Progenitor cell of endocrine pancreas (in vitro differentiated cells): ENCODE measurements around the gene ZNF860. TPM values are rescaled to one million over a fixed set of nuclear protein-coding genes. Genes with fewer than 3 reads are reported as not detected.

Experiments used
- DNase-seq: peaks from one replicate; pipeline ENCODE4 v3.0.0; 2021; ENCODE audit warnings: low spot score; ENCODE audit not compliant: unreplicated experiment
- H3K27ac Mint-ChIP-seq: 2 replicates; pipeline ENCODE4 v1.8.0; 2021; ENCODE audit warnings: mild to moderate bottlenecking, moderate library complexity, mixed read lengths
- H3K27me3 Mint-ChIP-seq: 2 replicates; pipeline ENCODE4 v1.8.0; 2021; ENCODE audit warnings: mixed read lengths
- H3K36me3 Mint-ChIP-seq: 2 replicates; pipeline ENCODE4 v1.8.0; 2022; ENCODE audit warnings: mixed read lengths; ENCODE audit not compliant: insufficient read depth
- H3K4me1 Mint-ChIP-seq: 2 replicates; pipeline ENCODE4 v1.8.0; 2021; ENCODE audit warnings: low read depth, mixed read lengths
- H3K4me3 Mint-ChIP-seq: 2 replicates; pipeline ENCODE4 v1.8.0; 2021; ENCODE audit warnings: low read depth, mild to moderate bottlenecking, moderate library complexity, mixed read lengths
- H3K9me3 Mint-ChIP-seq: 2 replicates; pipeline ENCODE4 v1.8.0; 2021; ENCODE audit warnings: low read depth, mixed read lengths
- CTCF ChIP-seq: fragments of 200-600 bp; sonication (generic); IDR thresholded peaks from one replicate; pipeline ENCODE4 v1.5.0; 2021; ENCODE audit warnings: antibody characterized with exemption, mild to moderate bottlenecking; ENCODE audit not compliant: unreplicated experiment
- total RNA-seq: library from RNA; stranded (reverse); gene quantifications from 2 replicates; pipeline ENCODE4 v1.2.1, GENCODE V29; 2021

Gene ZNF860
- total RNA-seq, 1 donor from 2014 or later, result 2.1 TPM

GRCh38 chr3:31953636-31954035, 27.9 kb upstream of the ZNF860 start:
- no peaks in the 10 kb centered on the region for H3K36me3 Mint-ChIP-seq
- H3K4me3 Mint-ChIP-seq, result no peak overlapping the region
- no peak for TF ChIP-seq CTCF
- no peaks in the 10 kb centered on the region for H3K27me3 Mint-ChIP-seq
- peaks cover 12% of the 10 kb centered on the region for H3K9me3 Mint-ChIP-seq
- no peak overlapping the region for H3K27ac Mint-ChIP-seq
- no peak for DNase-seq
- H3K4me1 Mint-ChIP-seq, result peaks cover 8% of the 10 kb centered on the region

- no peak for DNase-seq
- H3K27ac Mint-ChIP-seq, result no peak overlapping the region
- no peaks in the 10 kb centered on the region for H3K27me3 Mint-ChIP-seq
- H3K4me3 Mint-ChIP-seq, result no peak overlapping the region
- no peaks in the 10 kb centered on the region for H3K36me3 Mint-ChIP-seq
- peaks cover 11% of the 10 kb centered on the region for H3K9me3 Mint-ChIP-seq
- peaks cover 20% of the 10 kb centered on the region for H3K4me1 Mint-ChIP-seq
- TF ChIP-seq CTCF, result no peak
Observed at GRCh38 chr3:31955581-31955980, 26.0 kb upstream of the ZNF860 start.

GRCh38 chr3:31957106-31957505, 24.4 kb upstream of the ZNF860 start:
- H3K27ac Mint-ChIP-seq, result no peak overlapping the region
- H3K4me3 Mint-ChIP-seq, result no peak overlapping the region
- H3K27me3 Mint-ChIP-seq, result no peaks in the 10 kb centered on the region
- no peak for DNase-seq
- H3K4me1 Mint-ChIP-seq, result peaks cover 27% of the 10 kb centered on the region
- no peak for TF ChIP-seq CTCF
- no peaks in the 10 kb centered on the region for H3K36me3 Mint-ChIP-seq
- H3K9me3 Mint-ChIP-seq, result peaks cover 7% of the 10 kb centered on the region

GRCh38 chr3:31958701-31959152, 22.8 kb upstream of the ZNF860 start:
- Mint-ChIP-seq H3K9me3 (peaks cover 7% of the 10 kb centered on the region), H3K4me1 (peaks cover 27% of the 10 kb centered on the region), H3K4me3 (no peak overlapping the region), H3K36me3 (no peaks in the 10 kb centered on the region), H3K27me3 (no peaks in the 10 kb centered on the region), H3K27ac (no peak overlapping the region)
- DNase-seq, result no peak
- TF ChIP-seq CTCF, result no peak

- Mint-ChIP-seq H3K9me3 (peaks cover 7% of the 10 kb centered on the region), H3K36me3 (no peaks in the 10 kb centered on the region)
Observed at GRCh38 chr3:31959251-31959650, 22.3 kb upstream of the ZNF860 start.

More at GRCh38 chr3:31959251-31959650, 22.3 kb upstream of the ZNF860 start:
- no peak for DNase-seq
- H3K4me3 Mint-ChIP-seq, result no peak overlapping the region
- peak overlapping the region; percentile 21 for H3K27ac Mint-ChIP-seq
- no peak for TF ChIP-seq CTCF
- H3K4me1 Mint-ChIP-seq, result peaks cover 27% of the 10 kb centered on the region
- no peaks in the 10 kb centered on the region for H3K27me3 Mint-ChIP-seq
